HEK293T (cell line): ENCODE results near the gene GALNT18.
A peak's percentile ranks its signal among the peaks of the same experiment; 100 is the strongest.

Source experiments
- CTCF ChIA-PET: fragments of 350-600 bp; formaldehyde crosslinking; extraction: SDS; loops from one replicate; lab custom pipeline; 2021; ENCODE audit warnings: antibody characterized with exemption, inconsistent platforms; lab: Yijun Ruan, JAX
- POLR2A ChIA-PET: fragments of 350-600 bp; formaldehyde crosslinking; extraction: SDS; loops from one replicate; lab custom pipeline; 2020; ENCODE audit warnings: antibody characterized with exemption, inconsistent platforms; lab: Yijun Ruan, JAX
- DNase-seq: peaks from one replicate; pipeline ENCODE4 v3.0.0; 2012; ENCODE audit warnings: mixed read lengths; ENCODE audit errors: extremely low spot score
- ARNT ChIP-seq: fragments of 450-650 bp; IDR thresholded peaks from 2 replicates; pipeline ENCODE4 v1.6.1; 2017; ENCODE audit warnings: mild to moderate bottlenecking
- BHLHE40 ChIP-seq: fragments of 450-650 bp; IDR thresholded peaks from 2 replicates; pipeline ENCODE4 v1.6.1; 2016; ENCODE audit warnings: mild to moderate bottlenecking, moderate library complexity, borderline replicate concordance
- CTBP1 ChIP-seq: fragments of 450-650 bp; IDR thresholded peaks from 2 replicates; pipeline ENCODE4 v1.6.1; 2016; ENCODE audit warnings: borderline replicate concordance
- ELF4 ChIP-seq: fragments of 450-650 bp; IDR thresholded peaks from 2 replicates; pipeline ENCODE4 v1.6.1; 2017; ENCODE audit warnings: antibody characterized with exemption
- FOXA1 ChIP-seq: fragments of 450-650 bp; IDR thresholded peaks from 2 replicates; pipeline ENCODE4 v1.6.1; 2016; ENCODE audit warnings: mild to moderate bottlenecking
- FOXK2 ChIP-seq: fragments of 450-650 bp; IDR thresholded peaks from 2 replicates; pipeline ENCODE4 v1.6.1; 2016; ENCODE audit warnings: mild to moderate bottlenecking
- FOXM1 ChIP-seq: fragments of 450-650 bp; IDR thresholded peaks from 2 replicates; pipeline ENCODE4 v1.6.1; 2017; ENCODE audit warnings: mild to moderate bottlenecking, borderline replicate concordance
- HDGF ChIP-seq: fragments of 450-650 bp; IDR thresholded peaks from 2 replicates; pipeline ENCODE4 v1.6.1; 2017; ENCODE audit warnings: antibody characterized with exemption, borderline replicate concordance
- L3MBTL2 ChIP-seq: fragments of 450-650 bp; conservative IDR thresholded peaks from 2 replicates; pipeline ENCODE4 v1.6.1; 2016; ENCODE audit warnings: mild to moderate bottlenecking
- LEF1 ChIP-seq: fragments of 450-650 bp; IDR thresholded peaks from 2 replicates; pipeline ENCODE4 v1.6.1; 2017; ENCODE audit warnings: mild to moderate bottlenecking, borderline replicate concordance
- NFRKB ChIP-seq: fragments of 450-650 bp; IDR thresholded peaks from 2 replicates; pipeline ENCODE4 v1.6.1; 2016; ENCODE audit warnings: mild to moderate bottlenecking, moderate library complexity
- SP1 ChIP-seq: fragments of 450-650 bp; IDR thresholded peaks from 2 replicates; pipeline ENCODE4 v1.6.1; 2017
- SUZ12 ChIP-seq: fragments of 450-650 bp; IDR thresholded peaks from 2 replicates; pipeline ENCODE4 v1.6.1; 2016; ENCODE audit warnings: mild to moderate bottlenecking
- TARDBP ChIP-seq: fragments of 450-650 bp; IDR thresholded peaks from 2 replicates; pipeline ENCODE4 v1.6.1; 2016
- ZNF384 ChIP-seq: fragments of 450-650 bp; IDR thresholded peaks from 2 replicates; pipeline ENCODE4 v1.6.1; 2016
- TF ChIP-seq, protein P1 (sequence below): fragments of 450-650 bp; IDR thresholded peaks from 2 replicates; pipeline ENCODE4 v1.6.1; 2016

Gene GALNT18

DNA sequence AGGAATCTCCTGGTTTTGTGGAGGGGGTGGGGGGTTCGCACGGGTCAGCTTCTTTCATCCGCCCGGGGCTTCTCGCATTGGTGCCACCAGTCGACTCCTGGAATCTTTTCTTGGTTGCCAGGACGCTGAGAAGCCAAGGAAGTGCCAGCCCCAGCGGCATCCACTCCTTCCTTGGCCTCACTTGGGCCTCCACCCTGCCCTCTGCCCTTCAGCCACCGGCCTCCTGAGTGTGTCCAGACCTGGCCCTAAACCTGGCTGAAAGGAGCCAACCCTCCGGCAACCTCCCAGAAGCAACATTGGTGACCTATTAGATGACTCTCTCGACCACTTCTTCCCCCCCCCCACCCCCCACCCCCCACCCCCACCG lies 518 bp upstream of the GALNT18 start:
- POLR2A ChIA-PET: interaction anchor here (0.9 to 1.3 kb wide), 3 partner anchors 9 to 90 kb away, joined by 3 to 4 read pairs (median 3); no protein-coding TSS in a partner anchor
- no peak for DNase-seq
- CTCF ChIA-PET: interaction anchor here (0.6 to 0.7 kb wide), 2 partner anchors 13 to 18 kb away, joined by 3 read pairs; no protein-coding TSS in a partner anchor

DNA sequence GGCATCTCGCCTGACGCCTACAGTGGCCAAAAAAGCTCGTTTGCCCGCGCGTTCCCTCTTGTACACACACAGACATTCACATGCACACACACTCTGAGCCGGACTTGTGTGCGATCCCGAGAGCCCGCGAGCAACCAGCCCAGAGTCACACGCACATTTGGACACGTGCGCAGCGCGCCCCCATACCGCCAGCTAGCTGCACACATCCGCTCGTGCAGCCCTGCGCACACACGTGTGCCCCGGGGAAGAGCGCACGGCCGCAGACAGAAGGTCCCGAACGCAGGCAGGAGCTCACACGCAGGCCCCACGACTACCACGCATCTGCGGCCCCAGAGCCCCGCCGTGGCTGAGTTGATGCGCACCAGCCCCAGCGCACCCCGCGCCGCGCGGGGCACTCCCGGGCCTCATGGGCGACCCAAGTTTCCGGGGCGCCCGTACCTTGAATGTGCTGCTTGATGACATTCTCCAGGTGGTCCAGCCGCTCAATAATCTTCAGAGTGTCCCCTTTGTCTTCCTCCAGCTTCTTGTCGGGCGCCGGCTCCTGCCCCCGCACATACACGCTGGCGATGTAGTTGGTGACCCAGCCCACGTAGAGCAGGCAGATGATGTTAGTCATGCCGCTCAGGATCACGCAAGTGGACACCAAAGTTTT lies 758 bp downstream of the GALNT18 start:
- peak; percentile 21 for DNase-seq
- ChIA-PET CTCF (interaction anchor here (0.6 to 1.0 kb wide), 4 partner anchors 107 to 687 kb away, joined by 3 read pairs; no protein-coding TSS in a partner anchor), POLR2A (interaction anchor here (0.8 to 1.3 kb wide), 4 partner anchors 11 to 812 kb away, joined by 3 read pairs; partner anchors contain the start of gene EIF4G2)
- TF ChIP-seq ELF4 (no peak), SP1 (no peak), CTBP1 (no peak), L3MBTL2 (peak; percentile 82), ARNT (no peak), FOXA1 (no peak), HDGF (no peak)

More for the DNA sequence above, 518 bp upstream of the GALNT18 start:
- TF ChIP-seq FOXM1: no peak
- no peak for TF ChIP-seq ELF4
- no peak for TF ChIP-seq LEF1
- TF ChIP-seq FOXA1: no peak
- TF ChIP-seq TARDBP: no peak
- TF ChIP-seq L3MBTL2: no peak
- no peak for TF ChIP-seq SP1
- TF ChIP-seq SUZ12: no peak
- TF ChIP-seq NFRKB: no peak
- TF ChIP-seq, protein P1, sequence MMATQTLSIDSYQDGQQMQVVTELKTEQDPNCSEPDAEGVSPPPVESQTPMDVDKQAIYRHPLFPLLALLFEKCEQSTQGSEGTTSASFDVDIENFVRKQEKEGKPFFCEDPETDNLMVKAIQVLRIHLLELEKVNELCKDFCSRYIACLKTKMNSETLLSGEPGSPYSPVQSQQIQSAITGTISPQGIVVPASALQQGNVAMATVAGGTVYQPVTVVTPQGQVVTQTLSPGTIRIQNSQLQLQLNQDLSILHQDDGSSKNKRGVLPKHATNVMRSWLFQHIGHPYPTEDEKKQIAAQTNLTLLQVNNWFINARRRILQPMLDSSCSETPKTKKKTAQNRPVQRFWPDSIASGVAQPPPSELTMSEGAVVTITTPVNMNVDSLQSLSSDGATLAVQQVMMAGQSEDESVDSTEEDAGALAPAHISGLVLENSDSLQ: no peak
- TF ChIP-seq CTBP1: no peak

DNA sequence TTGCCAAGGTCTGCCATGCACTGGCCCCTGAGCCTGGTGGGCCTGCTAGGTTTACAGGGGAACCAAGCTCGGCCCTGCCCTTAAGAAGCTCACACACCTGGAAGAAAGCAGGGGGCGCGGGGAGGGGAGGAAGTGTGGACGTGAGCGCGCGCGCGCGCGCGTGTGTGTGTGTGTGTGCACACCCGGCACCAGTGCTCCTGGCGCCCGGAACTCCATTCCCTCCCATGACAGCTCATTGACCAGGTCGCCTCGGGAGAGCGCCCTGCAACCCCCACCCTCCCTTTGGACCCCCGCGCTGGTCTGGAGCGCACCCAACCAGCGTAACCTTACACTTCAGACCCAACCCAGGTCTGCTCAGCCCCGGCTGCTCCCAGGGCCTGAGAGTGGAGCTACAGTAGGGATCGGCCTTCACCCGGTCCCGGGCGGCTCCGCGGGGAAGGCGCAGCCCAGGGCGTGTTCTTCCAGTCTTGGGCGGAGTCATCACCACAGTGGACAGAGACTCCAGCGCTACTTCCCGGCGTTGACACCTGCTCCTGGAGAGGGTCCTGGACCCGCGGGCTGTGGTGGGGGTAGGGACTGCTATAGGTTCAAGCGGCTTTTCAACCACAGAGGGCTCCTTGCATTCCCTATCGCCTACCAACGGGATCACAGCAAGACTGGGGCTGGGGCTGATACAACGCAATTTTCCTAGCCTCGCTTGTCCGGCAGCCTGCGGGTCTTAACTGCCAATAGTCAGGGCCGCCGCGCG lies 1.5 kb downstream of the GALNT18 start:
- no peak for TF ChIP-seq FOXM1
- no peak for TF ChIP-seq SP1
- no peak for TF ChIP-seq FOXA1
- TF ChIP-seq NFRKB: no peak
- no peak for TF ChIP-seq CTBP1
- TF ChIP-seq, protein P1: no peak
- TF ChIP-seq ARNT: no peak
- TF ChIP-seq FOXK2: no peak
- TF ChIP-seq LEF1: no peak
- CTCF ChIA-PET: interaction anchor here (0.7 kb wide), 1 partner anchor 687 kb away, joined by 3 read pairs; no protein-coding TSS in a partner anchor
- peak; percentile 48 for DNase-seq
- POLR2A ChIA-PET: interaction anchor here (0.8 to 1.1 kb wide), 2 partner anchors 10 to 222 kb away, joined by 3 to 4 read pairs; partner anchors contain the start of gene USP47

- CTCF ChIA-PET: interaction anchor here (0.6 to 0.7 kb wide), 3 partner anchors 66 to 157 kb away, joined by 3 read pairs; no protein-coding TSS in a partner anchor
- POLR2A ChIA-PET: no interaction called here
- TF ChIP-seq L3MBTL2: peak; percentile 54; the same call in 1 of the 2 replicates
- no peak for TF ChIP-seq LEF1
- no peak for DNase-seq
Measured at GRCh38 chr11:11618973-11619435, 2.8 kb downstream of the GALNT18 start.

DNA sequence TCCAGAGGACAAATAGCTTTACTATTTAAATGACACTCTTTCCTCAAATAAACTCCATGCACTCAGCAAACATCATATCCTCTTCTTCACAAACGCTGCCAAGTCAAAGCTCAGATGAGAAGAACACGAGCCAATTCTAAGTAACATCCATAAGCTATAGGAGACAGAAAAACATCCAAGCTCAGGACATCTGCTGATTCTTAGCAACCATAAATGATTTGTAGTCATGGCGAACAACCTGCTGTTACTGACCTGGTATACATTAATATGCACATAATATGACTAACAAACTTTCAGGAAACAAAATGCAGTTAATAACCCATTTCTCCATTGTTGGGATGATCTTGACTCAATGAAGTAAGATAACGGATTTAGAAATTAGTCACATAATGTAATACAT lies 6.7 kb downstream of the GALNT18 start:
- CTCF ChIA-PET: interaction anchor here (0.6 kb wide), 1 partner anchor 55 kb away, joined by 3 read pairs; no protein-coding TSS in a partner anchor
- TF ChIP-seq HDGF: no peak
- no peak for TF ChIP-seq FOXM1
- no peak for TF ChIP-seq ZNF384
- TF ChIP-seq ARNT: no peak
- no peak for TF ChIP-seq SP1
- TF ChIP-seq, protein P1: no peak
- no peak for TF ChIP-seq FOXK2
- no peak for TF ChIP-seq LEF1
- no peak for TF ChIP-seq BHLHE40
- POLR2A ChIA-PET: no interaction called here
- no peak for DNase-seq

DNA sequence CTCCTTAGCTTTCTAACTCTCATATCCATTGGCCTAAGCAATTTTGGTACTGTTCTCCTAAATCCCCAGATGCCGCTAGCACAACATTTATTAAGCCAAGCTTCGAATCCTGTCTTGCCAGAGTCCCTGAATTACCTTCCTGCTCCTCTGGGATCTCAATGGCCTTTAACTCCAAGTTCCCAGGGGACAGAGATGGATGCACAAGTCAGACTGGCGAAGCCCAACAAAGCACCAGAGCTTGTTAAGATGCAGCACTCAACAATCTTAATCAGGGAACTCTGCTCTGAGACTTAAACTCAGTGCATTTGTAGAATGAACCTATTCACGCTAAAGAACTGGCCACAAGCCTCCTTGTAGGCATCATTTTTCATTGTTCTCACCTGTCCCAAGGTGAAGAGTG lies 9.4 kb downstream of the GALNT18 start:
- no peak for TF ChIP-seq FOXM1
- TF ChIP-seq, protein P1: no peak
- TF ChIP-seq L3MBTL2: no peak
- no peak for TF ChIP-seq LEF1
- no peak for TF ChIP-seq ZNF384
- no peak for TF ChIP-seq SUZ12
- no peak for TF ChIP-seq BHLHE40
- no peak for TF ChIP-seq TARDBP
- TF ChIP-seq ARNT: no peak
- TF ChIP-seq CTBP1: no peak
- no peak for TF ChIP-seq NFRKB
- no peak for TF ChIP-seq HDGF
- TF ChIP-seq FOXA1: no peak
- no peak for TF ChIP-seq FOXK2
- no peak for TF ChIP-seq SP1
- CTCF ChIA-PET: no interaction called here
- DNase-seq: no peak
- POLR2A ChIA-PET: no interaction called here
